ENCODE results near the gene MED7.

DNA sequence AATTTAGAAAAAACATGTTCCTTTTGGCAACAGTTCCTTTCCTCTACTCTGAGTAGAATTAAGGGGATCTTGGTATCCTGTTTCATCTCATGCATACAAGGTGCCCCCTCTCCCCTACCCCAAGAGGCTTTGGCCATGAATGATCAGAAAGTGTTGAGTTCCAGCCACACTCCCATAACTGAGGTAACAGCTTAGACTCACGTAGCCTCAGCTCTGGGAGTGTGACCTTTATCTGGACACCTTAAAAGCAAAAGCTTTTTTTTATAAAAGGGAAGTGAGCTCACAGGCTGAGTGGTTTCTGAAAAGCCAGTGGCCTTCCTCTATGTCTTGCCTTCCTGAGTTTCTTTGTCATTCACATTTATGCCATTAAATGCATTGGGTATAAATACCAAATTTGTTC lies 32.9 kb downstream of the MED7 start:
- TF ChIP-seq, protein P1, sequence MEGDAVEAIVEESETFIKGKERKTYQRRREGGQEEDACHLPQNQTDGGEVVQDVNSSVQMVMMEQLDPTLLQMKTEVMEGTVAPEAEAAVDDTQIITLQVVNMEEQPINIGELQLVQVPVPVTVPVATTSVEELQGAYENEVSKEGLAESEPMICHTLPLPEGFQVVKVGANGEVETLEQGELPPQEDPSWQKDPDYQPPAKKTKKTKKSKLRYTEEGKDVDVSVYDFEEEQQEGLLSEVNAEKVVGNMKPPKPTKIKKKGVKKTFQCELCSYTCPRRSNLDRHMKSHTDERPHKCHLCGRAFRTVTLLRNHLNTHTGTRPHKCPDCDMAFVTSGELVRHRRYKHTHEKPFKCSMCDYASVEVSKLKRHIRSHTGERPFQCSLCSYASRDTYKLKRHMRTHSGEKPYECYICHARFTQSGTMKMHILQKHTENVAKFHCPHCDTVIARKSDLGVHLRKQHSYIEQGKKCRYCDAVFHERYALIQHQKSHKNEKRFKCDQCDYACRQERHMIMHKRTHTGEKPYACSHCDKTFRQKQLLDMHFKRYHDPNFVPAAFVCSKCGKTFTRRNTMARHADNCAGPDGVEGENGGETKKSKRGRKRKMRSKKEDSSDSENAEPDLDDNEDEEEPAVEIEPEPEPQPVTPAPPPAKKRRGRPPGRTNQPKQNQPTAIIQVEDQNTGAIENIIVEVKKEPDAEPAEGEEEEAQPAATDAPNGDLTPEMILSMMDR (IDR thresholded peaks at IDR 0.05): no peak
- no peak for TF ChIP-seq POLR2A (IDR thresholded peaks at IDR 0.05)

Data from sigmoid colon (tissue), 3 donors.